GM23338 (cell line): ENCODE data around the gene MITF. TPM values are rescaled to one million over a fixed set of nuclear protein-coding genes. Genes with fewer than 3 reads are reported as not detected.

Experiments used
- ATAC-seq: fragments of 200-7000 bp; cut with Tn5 transposase; 3 replicates; pipeline ENCODE4 v1.9.1; 2020
- DNase-seq: peaks from one replicate; pipeline ENCODE4 v3.0.0-alpha.2; 2015; ENCODE audit warnings: low spot score
- H2AFZ ChIP-seq: fragments of 200-600 bp; sonication (generic); 2 replicates; pipeline ENCODE4 v1.8.0; 2016; ENCODE audit warnings: antibody characterized with exemption, mild to moderate bottlenecking, moderate library complexity
- H3F3A ChIP-seq: fragments of 200-600 bp; sonication (generic); replicated peaks from 2 replicates; pipeline ENCODE4 v1.8.0; 2017; ENCODE audit warnings: antibody characterized with exemption, mixed run types, low read depth
- H3K27ac ChIP-seq: fragments of 200-600 bp; sonication (generic); 2 replicates; pipeline ENCODE4 v1.6.1; 2016; ENCODE audit warnings: low read depth
- H3K27me3 ChIP-seq: fragments of 200-600 bp; sonication (generic); 2 replicates; pipeline ENCODE4 v1.8.0; 2016; ENCODE audit warnings: mild to moderate bottlenecking, mixed run types, moderate library complexity; ENCODE audit not compliant: insufficient read depth
- H3K36me3 ChIP-seq: fragments of 200-600 bp; sonication (generic); 2 replicates; pipeline ENCODE4 v1.8.0; 2016; ENCODE audit warnings: mild to moderate bottlenecking; ENCODE audit not compliant: insufficient read depth
- H3K4me1 ChIP-seq: fragments of 200-600 bp; sonication (generic); 2 replicates; pipeline ENCODE4 v1.8.0; 2016; ENCODE audit warnings: mild to moderate bottlenecking, moderate library complexity; ENCODE audit not compliant: insufficient read depth
- H3K4me2 ChIP-seq: fragments of 200-600 bp; sonication (generic); 2 replicates; pipeline ENCODE4 v1.7.1; 2017; ENCODE audit warnings: mixed run types
- H3K4me3 ChIP-seq: fragments of 200-600 bp; sonication (generic); 2 replicates; pipeline ENCODE4 v1.6.1; 2016; ENCODE audit warnings: mixed run types
- H3K79me2 ChIP-seq: fragments of 200-600 bp; sonication (generic); replicated peaks from 2 replicates; pipeline ENCODE4 v1.8.0; 2017; ENCODE audit warnings: mild to moderate bottlenecking; ENCODE audit not compliant: insufficient read depth
- H3K9me2 ChIP-seq: fragments of 200-600 bp; sonication (generic); 2 replicates; pipeline ENCODE4 v1.8.0; 2017; ENCODE audit not compliant: insufficient read depth
- H4K20me1 ChIP-seq: fragments of 200-600 bp; sonication (generic); replicated peaks from 2 replicates; pipeline ENCODE4 v1.8.0; 2017; ENCODE audit warnings: mild to moderate bottlenecking; ENCODE audit not compliant: insufficient read depth
- H3K27ac Mint-ChIP-seq: 2 replicates; pipeline ENCODE4 v1.8.0; 2020; ENCODE audit warnings: inconsistent platforms, mild to moderate bottlenecking, moderate library complexity, mixed read lengths
- H3K27me3 Mint-ChIP-seq: 3 replicates; pipeline ENCODE4 v1.8.0; 2022; ENCODE audit warnings: low read depth, mild to moderate bottlenecking, moderate library complexity, mixed read lengths, inconsistent platforms; ENCODE audit not compliant: insufficient read depth, poor library complexity
- H3K36me3 Mint-ChIP-seq: 3 replicates; pipeline ENCODE4 v1.8.0; 2021; ENCODE audit warnings: low read depth, mild to moderate bottlenecking, inconsistent platforms, moderate library complexity, mixed read lengths
- H3K4me1 Mint-ChIP-seq: 3 replicates; pipeline ENCODE4 v1.8.0; 2020; ENCODE audit warnings: mild to moderate bottlenecking, inconsistent platforms, mixed read lengths
- H3K4me3 Mint-ChIP-seq: 3 replicates; pipeline ENCODE4 v1.8.0; 2021; ENCODE audit warnings: moderate library complexity, mild to moderate bottlenecking, inconsistent platforms, mixed read lengths
- H3K9me3 Mint-ChIP-seq: 3 replicates; pipeline ENCODE4 v1.8.0; 2020; ENCODE audit warnings: moderate library complexity, mild to moderate bottlenecking, inconsistent platforms, mixed read lengths
- CREB1 ChIP-seq: fragments of 250-450 bp; sonication (Bioruptor Pico); IDR thresholded peaks from 2 replicates; pipeline ENCODE4 v1.5.0; 2020; ENCODE audit warnings: low read depth, mild to moderate bottlenecking, moderate library complexity
- EZH2 ChIP-seq: fragments of 200-600 bp; sonication (generic); IDR thresholded peaks from one replicate; pipeline ENCODE4 v1.8.0; 2017; ENCODE audit warnings: antibody characterized with exemption, mild to moderate bottlenecking, low read depth; ENCODE audit not compliant: unreplicated experiment
- EZH2phosphoT487 ChIP-seq: fragments of 200-600 bp; sonication (generic); IDR thresholded peaks from one replicate; pipeline ENCODE4 v1.8.1; 2018; ENCODE audit warnings: antibody characterized with exemption; ENCODE audit not compliant: unreplicated experiment
- JUNB ChIP-seq: IDR thresholded peaks from one replicate; pipeline ENCODE4 v1.6.1; 2016; ENCODE audit warnings: antibody characterized with exemption; ENCODE audit not compliant: unreplicated experiment
- NANOG ChIP-seq: IDR thresholded peaks from 2 replicates; pipeline ENCODE4 v1.6.1; 2016; ENCODE audit warnings: antibody characterized with exemption, borderline replicate concordance
- POLR2AphosphoS5 ChIP-seq: IDR thresholded peaks from 2 replicates; pipeline ENCODE4 v1.6.1; 2016; ENCODE audit warnings: antibody characterized with exemption, low read depth
- STAT1 ChIP-seq: IDR thresholded peaks from one replicate; pipeline ENCODE4 v1.6.1; 2016; ENCODE audit warnings: antibody characterized with exemption; ENCODE audit not compliant: unreplicated experiment
- ZNF114 ChIP-seq: fragments of 250-450 bp; sonication (Bioruptor Pico); IDR thresholded peaks from 2 replicates; pipeline ENCODE4 v1.5.0; 2020; ENCODE audit warnings: mild to moderate bottlenecking, moderate library complexity
- ZNF331 ChIP-seq: fragments of 250-450 bp; sonication (Bioruptor Pico); IDR thresholded peaks from 2 replicates; pipeline ENCODE4 v1.5.0; 2020; ENCODE audit warnings: low read depth, mild to moderate bottlenecking, moderate library complexity
- polyA plus RNA-seq: library from polyadenylated mRNA; unstranded; fragments of >200 nt; fragmentation: Nextera tagmentation; extraction: Ambion mirVana; gene quantifications from 2 replicates; pipeline ENCODE4 v1.2.1, GENCODE V29; 2016
- total RNA-seq: library from RNA; depleted of rRNA; stranded (reverse); fragments of >200 nt; shearing (Covaris generic); gene quantifications from 2 replicates; pipeline ENCODE4 v1.2.3, GENCODE V29; 2014
- TF ChIP-seq, protein P1 (sequence below): fragments of 250-450 bp; sonication (Bioruptor Pico); IDR thresholded peaks from 2 replicates; pipeline ENCODE4 v1.5.0; 2020; ENCODE audit warnings: mild to moderate bottlenecking, moderate library complexity
- TF ChIP-seq, protein P2 (sequence below), 2 experiments: fragments of 200-600 bp in 1 of 2; sonication (generic) in 1 of 2; conservative IDR thresholded peaks; 2 replicates each; pipeline versions ENCODE4 v1.5.1 to v1.6.1; 2016 to 2017; ENCODE audit warnings: antibody characterized with exemption in 2 of 2, low read depth in 2 of 2, mild to moderate bottlenecking in 2 of 2, moderate library complexity in 1 of 2
- TF ChIP-seq, protein P3 (sequence below): IDR thresholded peaks from 2 replicates; pipeline ENCODE4 v1.6.1; 2016; ENCODE audit warnings: antibody characterized with exemption
- TF ChIP-seq, protein P4 (sequence below): IDR thresholded peaks from one replicate; pipeline ENCODE4 v1.6.1; 2018; ENCODE audit warnings: antibody characterized with exemption; ENCODE audit not compliant: unreplicated experiment

MITF gene
- total and polyA plus RNA-seq, 2 experiments from 2014 or later, result 1.9 to 2.4 TPM

DNA sequence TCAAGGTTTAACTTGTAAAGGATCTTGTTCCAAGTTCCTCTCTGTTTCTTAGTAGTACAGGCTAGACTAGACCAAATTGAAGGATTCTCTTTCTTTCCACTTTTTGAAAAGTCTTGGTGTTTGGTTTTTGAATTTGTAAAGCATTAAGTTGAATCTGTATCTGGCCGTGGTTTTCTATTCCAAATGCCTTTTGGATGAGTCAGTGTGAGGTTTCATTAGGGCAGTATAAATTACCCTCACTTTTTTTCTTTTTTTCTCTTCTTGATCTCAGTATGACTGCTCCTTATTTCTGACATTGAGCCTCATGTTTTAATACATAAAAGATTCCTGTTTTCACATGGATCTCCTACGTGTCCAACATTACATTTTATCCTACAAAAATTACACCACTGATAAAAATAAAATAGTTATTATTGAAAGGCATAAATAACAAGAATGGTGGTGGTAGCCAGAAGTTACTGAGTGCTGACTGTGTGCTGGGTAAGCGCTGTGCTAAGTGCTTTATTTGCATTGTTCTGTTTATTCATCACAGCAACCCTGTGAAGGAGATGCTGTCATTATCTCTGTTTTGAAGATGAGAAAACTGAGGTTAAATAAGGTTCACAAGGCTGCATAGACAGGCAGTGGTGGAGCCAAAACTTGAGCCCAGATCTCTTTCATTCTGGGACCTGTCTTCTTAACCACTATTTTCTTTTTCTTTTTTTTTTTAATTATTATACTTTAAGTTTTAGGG, 48.3 kb downstream of the MITF start:
- no peak overlapping the region for H2AFZ ChIP-seq
- H4K20me1 ChIP-seq, result no peaks in the 10 kb centered on the region
- Mint-ChIP-seq H3K36me3 (no peaks in the 10 kb centered on the region), H3K27me3 (peaks cover 3% of the 10 kb centered on the region), H3K4me1 (peaks cover 27% of the 10 kb centered on the region), H3K9me3 (no peaks in the 10 kb centered on the region), H3K27ac (no peak overlapping the region), H3K4me3 (no peak overlapping the region)
- no peak for ATAC-seq
- H3K36me3 ChIP-seq, result no peaks in the 10 kb centered on the region
- DNase-seq, result no peak
- no peak overlapping the region for H3K4me2 ChIP-seq
- no peak overlapping the region for H3K27ac ChIP-seq
- no peaks in the 10 kb centered on the region for H3K27me3 ChIP-seq
- 0 out of 2 replicates have a peak, but pooled peaks cover 3% of the 10 kb centered on the region for H3K9me2 ChIP-seq
- H3F3A ChIP-seq, result no peaks in the 10 kb centered on the region
- no peaks in the 10 kb centered on the region for H3K79me2 ChIP-seq
- H3K4me1 ChIP-seq, result peaks cover 18% of the 10 kb centered on the region
- TF ChIP-seq ZNF331 (CRISPR knock-in tag) (no peak), JUNB (no peak), CREB1 (CRISPR knock-in tag) (no peak), ZNF114 (CRISPR knock-in tag) (no peak), NANOG (no peak), EZH2phosphoT487 (no peak), EZH2 (no peak), STAT1 (no peak), POLR2AphosphoS5 (no peak)
- TF ChIP-seq, protein P1, sequence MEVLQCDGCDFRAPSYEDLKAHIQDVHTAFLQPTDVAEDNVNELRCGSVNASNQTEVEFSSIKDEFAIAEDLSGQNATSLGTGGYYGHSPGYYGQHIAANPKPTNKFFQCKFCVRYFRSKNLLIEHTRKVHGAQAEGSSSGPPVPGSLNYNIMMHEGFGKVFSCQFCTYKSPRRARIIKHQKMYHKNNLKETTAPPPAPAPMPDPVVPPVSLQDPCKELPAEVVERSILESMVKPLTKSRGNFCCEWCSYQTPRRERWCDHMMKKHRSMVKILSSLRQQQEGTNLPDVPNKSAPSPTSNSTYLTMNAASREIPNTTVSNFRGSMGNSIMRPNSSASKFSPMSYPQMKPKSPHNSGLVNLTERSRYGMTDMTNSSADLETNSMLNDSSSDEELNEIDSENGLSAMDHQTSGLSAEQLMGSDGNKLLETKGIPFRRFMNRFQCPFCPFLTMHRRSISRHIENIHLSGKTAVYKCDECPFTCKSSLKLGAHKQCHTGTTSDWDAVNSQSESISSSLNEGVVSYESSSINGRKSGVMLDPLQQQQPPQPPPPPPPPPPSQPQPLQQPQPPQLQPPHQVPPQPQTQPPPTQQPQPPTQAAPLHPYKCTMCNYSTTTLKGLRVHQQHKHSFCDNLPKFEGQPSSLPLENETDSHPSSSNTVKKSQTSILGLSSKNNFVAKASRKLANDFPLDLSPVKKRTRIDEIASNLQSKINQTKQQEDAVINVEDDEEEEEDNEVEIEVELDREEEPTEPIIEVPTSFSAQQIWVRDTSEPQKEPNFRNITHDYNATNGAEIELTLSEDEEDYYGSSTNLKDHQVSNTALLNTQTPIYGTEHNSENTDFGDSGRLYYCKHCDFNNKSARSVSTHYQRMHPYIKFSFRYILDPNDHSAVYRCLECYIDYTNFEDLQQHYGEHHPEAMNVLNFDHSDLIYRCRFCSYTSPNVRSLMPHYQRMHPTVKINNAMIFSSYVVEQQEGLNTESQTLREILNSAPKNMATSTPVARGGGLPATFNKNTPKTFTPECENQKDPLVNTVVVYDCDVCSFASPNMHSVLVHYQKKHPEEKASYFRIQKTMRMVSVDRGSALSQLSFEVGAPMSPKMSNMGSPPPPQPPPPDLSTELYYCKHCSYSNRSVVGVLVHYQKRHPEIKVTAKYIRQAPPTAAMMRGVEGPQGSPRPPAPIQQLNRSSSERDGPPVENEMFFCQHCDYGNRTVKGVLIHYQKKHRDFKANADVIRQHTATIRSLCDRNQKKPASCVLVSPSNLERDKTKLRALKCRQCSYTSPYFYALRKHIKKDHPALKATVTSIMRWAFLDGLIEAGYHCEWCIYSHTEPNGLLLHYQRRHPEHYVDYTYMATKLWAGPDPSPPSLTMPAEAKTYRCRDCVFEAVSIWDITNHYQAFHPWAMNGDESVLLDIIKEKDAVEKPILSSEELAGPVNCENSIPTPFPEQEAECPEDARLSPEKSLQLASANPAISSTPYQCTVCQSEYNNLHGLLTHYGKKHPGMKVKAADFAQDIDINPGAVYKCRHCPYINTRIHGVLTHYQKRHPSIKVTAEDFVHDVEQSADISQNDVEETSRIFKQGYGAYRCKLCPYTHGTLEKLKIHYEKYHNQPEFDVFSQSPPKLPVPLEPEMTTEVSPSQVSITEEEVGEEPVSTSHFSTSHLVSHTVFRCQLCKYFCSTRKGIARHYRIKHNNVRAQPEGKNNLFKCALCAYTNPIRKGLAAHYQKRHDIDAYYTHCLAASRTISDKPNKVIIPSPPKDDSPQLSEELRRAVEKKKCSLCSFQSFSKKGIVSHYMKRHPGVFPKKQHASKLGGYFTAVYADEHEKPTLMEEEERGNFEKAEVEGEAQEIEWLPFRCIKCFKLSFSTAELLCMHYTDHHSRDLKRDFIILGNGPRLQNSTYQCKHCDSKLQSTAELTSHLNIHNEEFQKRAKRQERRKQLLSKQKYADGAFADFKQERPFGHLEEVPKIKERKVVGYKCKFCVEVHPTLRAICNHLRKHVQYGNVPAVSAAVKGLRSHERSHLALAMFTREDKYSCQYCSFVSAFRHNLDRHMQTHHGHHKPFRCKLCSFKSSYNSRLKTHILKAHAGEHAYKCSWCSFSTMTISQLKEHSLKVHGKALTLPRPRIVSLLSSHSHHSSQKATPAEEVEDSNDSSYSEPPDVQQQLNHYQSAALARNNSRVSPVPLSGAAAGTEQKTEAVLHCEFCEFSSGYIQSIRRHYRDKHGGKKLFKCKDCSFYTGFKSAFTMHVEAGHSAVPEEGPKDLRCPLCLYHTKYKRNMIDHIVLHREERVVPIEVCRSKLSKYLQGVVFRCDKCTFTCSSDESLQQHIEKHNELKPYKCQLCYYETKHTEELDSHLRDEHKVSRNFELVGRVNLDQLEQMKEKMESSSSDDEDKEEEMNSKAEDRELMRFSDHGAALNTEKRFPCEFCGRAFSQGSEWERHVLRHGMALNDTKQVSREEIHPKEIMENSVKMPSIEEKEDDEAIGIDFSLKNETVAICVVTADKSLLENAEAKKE (CRISPR knock-in tag), result no peak
- TF ChIP-seq, protein P2, sequence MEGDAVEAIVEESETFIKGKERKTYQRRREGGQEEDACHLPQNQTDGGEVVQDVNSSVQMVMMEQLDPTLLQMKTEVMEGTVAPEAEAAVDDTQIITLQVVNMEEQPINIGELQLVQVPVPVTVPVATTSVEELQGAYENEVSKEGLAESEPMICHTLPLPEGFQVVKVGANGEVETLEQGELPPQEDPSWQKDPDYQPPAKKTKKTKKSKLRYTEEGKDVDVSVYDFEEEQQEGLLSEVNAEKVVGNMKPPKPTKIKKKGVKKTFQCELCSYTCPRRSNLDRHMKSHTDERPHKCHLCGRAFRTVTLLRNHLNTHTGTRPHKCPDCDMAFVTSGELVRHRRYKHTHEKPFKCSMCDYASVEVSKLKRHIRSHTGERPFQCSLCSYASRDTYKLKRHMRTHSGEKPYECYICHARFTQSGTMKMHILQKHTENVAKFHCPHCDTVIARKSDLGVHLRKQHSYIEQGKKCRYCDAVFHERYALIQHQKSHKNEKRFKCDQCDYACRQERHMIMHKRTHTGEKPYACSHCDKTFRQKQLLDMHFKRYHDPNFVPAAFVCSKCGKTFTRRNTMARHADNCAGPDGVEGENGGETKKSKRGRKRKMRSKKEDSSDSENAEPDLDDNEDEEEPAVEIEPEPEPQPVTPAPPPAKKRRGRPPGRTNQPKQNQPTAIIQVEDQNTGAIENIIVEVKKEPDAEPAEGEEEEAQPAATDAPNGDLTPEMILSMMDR (conservative IDR thresholded peaks at IDR 0.05; ENCODE audit: low read depth in 2 of 2), result no peak
- TF ChIP-seq, protein P3, sequence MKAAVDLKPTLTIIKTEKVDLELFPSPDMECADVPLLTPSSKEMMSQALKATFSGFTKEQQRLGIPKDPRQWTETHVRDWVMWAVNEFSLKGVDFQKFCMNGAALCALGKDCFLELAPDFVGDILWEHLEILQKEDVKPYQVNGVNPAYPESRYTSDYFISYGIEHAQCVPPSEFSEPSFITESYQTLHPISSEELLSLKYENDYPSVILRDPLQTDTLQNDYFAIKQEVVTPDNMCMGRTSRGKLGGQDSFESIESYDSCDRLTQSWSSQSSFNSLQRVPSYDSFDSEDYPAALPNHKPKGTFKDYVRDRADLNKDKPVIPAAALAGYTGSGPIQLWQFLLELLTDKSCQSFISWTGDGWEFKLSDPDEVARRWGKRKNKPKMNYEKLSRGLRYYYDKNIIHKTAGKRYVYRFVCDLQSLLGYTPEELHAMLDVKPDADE, result no peak
- TF ChIP-seq, protein P4, sequence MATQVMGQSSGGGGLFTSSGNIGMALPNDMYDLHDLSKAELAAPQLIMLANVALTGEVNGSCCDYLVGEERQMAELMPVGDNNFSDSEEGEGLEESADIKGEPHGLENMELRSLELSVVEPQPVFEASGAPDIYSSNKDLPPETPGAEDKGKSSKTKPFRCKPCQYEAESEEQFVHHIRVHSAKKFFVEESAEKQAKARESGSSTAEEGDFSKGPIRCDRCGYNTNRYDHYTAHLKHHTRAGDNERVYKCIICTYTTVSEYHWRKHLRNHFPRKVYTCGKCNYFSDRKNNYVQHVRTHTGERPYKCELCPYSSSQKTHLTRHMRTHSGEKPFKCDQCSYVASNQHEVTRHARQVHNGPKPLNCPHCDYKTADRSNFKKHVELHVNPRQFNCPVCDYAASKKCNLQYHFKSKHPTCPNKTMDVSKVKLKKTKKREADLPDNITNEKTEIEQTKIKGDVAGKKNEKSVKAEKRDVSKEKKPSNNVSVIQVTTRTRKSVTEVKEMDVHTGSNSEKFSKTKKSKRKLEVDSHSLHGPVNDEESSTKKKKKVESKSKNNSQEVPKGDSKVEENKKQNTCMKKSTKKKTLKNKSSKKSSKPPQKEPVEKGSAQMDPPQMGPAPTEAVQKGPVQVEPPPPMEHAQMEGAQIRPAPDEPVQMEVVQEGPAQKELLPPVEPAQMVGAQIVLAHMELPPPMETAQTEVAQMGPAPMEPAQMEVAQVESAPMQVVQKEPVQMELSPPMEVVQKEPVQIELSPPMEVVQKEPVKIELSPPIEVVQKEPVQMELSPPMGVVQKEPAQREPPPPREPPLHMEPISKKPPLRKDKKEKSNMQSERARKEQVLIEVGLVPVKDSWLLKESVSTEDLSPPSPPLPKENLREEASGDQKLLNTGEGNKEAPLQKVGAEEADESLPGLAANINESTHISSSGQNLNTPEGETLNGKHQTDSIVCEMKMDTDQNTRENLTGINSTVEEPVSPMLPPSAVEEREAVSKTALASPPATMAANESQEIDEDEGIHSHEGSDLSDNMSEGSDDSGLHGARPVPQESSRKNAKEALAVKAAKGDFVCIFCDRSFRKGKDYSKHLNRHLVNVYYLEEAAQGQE, result no peak
- H3K4me3 ChIP-seq, result no peak overlapping the region
